ENCODE results near the gene TFAP2E. TPM values are rescaled to one million over a fixed set of nuclear protein-coding genes. Genes with fewer than 3 reads are reported as not detected.
A peak's percentile ranks its signal among the peaks of the same experiment; 100 is the strongest.

Gene TFAP2E
- total RNA-seq, 1 donor from 2014 or later = 1.9 TPM

- intact Hi-C loops (cut with DNase I) = no loop called here
- DNase-seq = peak; percentile 8
- no peak for ATAC-seq
Observed at GRCh38 chr1:35570589-35571137, 2.5 kb upstream of the TFAP2E start.

GRCh38 chr1:35571263-35571662, 1.9 kb upstream of the TFAP2E start:
- Histone ChIP-seq H3K4me3 (no peak overlapping the region), H3K27me3 (peaks cover 5% of the 10 kb centered on the region), H3K27ac (no peak overlapping the region), H3K4me1 (peaks cover 8% of the 10 kb centered on the region), H3K9me3 (no peaks in the 10 kb centered on the region), H3K36me3 (no peaks in the 10 kb centered on the region)
- TF ChIP-seq CTCF (IDR thresholded peaks at IDR 0.05) = no peak
- DNase-seq = peak; percentile 11
- intact Hi-C loops (cut with DNase I) = no loop called here
- no peak for ATAC-seq

More at GRCh38 chr1:35570589-35571137, 2.5 kb upstream of the TFAP2E start:
- TF ChIP-seq CTCF (IDR thresholded peaks at IDR 0.05) = no peak
- no peaks in the 10 kb centered on the region for H3K9me3 ChIP-seq
- no peak overlapping the region for H3K27ac ChIP-seq
- no peak overlapping the region for H3K4me3 ChIP-seq
- no peaks in the 10 kb centered on the region for H3K36me3 ChIP-seq
- H3K27me3 ChIP-seq = peaks cover 5% of the 10 kb centered on the region
- H3K4me1 ChIP-seq = peaks cover 5% of the 10 kb centered on the region

- DNase-seq = peak; percentile 4
- no peak for ATAC-seq
- no peak overlapping the region for H3K4me3 ChIP-seq
- peaks cover 8% of the 10 kb centered on the region for H3K4me1 ChIP-seq
- intact Hi-C loops (cut with DNase I) = no loop called here
- no peaks in the 10 kb centered on the region for H3K9me3 ChIP-seq
- no peak for TF ChIP-seq CTCF (IDR thresholded peaks at IDR 0.05)
- H3K36me3 ChIP-seq = no peaks in the 10 kb centered on the region
- peaks cover 5% of the 10 kb centered on the region for H3K27me3 ChIP-seq
- no peak overlapping the region for H3K27ac ChIP-seq
Observed at GRCh38 chr1:35572296-35572695, 818 bp upstream of the TFAP2E start.

- no peaks in the 10 kb centered on the region for H3K9me3 ChIP-seq
- peaks cover 5% of the 10 kb centered on the region for H3K27me3 ChIP-seq
- H3K4me3 ChIP-seq = peak overlapping the region; percentile 52
- H3K4me1 ChIP-seq = peaks cover 8% of the 10 kb centered on the region
- no peak for ATAC-seq
- TF ChIP-seq CTCF (IDR thresholded peaks at IDR 0.05) = no peak
- intact Hi-C loops (cut with DNase I) = no loop called here
- H3K27ac ChIP-seq = no peak overlapping the region
- H3K36me3 ChIP-seq = no peaks in the 10 kb centered on the region
- DNase-seq = peak; percentile 61
Observed at GRCh38 chr1:35574125-35574654, 1.1 kb downstream of the TFAP2E start.

- DNase-seq (peak; percentile 68), ATAC-seq (peak; percentile 20)
- H3K4me3 ChIP-seq = no peak overlapping the region
- TF ChIP-seq CTCF (IDR thresholded peaks at IDR 0.05) = no peak
- H3K4me1 ChIP-seq = peaks cover 8% of the 10 kb centered on the region
- intact Hi-C loops (cut with DNase I) = no loop called here
- peaks cover 5% of the 10 kb centered on the region for H3K27me3 ChIP-seq
- no peaks in the 10 kb centered on the region for H3K9me3 ChIP-seq
- H3K27ac ChIP-seq = no peak overlapping the region
- no peaks in the 10 kb centered on the region for H3K36me3 ChIP-seq
Observed at GRCh38 chr1:35574655-35575415, 1.7 kb downstream of the TFAP2E start.

Data from upper lobe of right lung (tissue), 1 donor.